Thyroid gland (tissue), 4 donors: ENCODE measurements around the gene TADA1. TPM values are rescaled to one million over a fixed set of nuclear protein-coding genes. Genes with fewer than 3 reads are reported as not detected.

Experiments used
- DNase-seq, 2 donors: peaks; one replicate each; pipeline ENCODE4 v3.0.0-alpha.2; 2019
- H3K27ac ChIP-seq, 3 donors: fragments of 200-600 bp; sonication (generic); 1 replicate in 2 of 3; 2 replicates in 1 of 3; pipeline ENCODE4 v1.5.1; 2016 to 2019; ENCODE audit warnings: mild to moderate bottlenecking in 1 of 3, moderate library complexity in 1 of 3
- H3K27me3 ChIP-seq: fragments of 200-600 bp; sonication (generic); one replicate; pipeline ENCODE4 v1.5.1; 2019
- H3K36me3 ChIP-seq, 2 donors: fragments of 200-600 bp; sonication (generic); one replicate each; pipeline ENCODE4 v1.5.1; 2016 to 2019
- H3K4me1 ChIP-seq, 2 donors: fragments of 200-600 bp; sonication (generic); one replicate each; pipeline ENCODE4 v1.5.1; 2017 to 2019
- H3K4me3 ChIP-seq, 3 donors: fragments of 200-600 bp; sonication (generic); replicated peaks in 1 of 3; 1 replicate in 2 of 3; 2 replicates in 1 of 3; pipeline ENCODE4 v1.5.1; 2016; ENCODE audit warnings: mild to moderate bottlenecking in 1 of 3
- H3K9me3 ChIP-seq: fragments of 200-600 bp; sonication (generic); one replicate; pipeline ENCODE4 v1.5.1; 2017
- CTCF ChIP-seq, 6 experiments: fragments of 200-600 bp in 3 of 6; fragments of 450-650 bp in 3 of 6; sonication (generic) in 3 of 6; IDR thresholded peaks; one replicate each; pipeline ENCODE4 v1.5.1; 2016 to 2019; ENCODE audit warnings: antibody characterized with exemption in 6 of 6, mild to moderate bottlenecking in 2 of 6, inconsistent platforms in 1 of 6, moderate library complexity in 1 of 6
- POLR2A ChIP-seq, 2 donors: fragments of 450-650 bp; IDR thresholded peaks; one replicate each; pipeline ENCODE4 v1.6.1; 2017; ENCODE audit warnings: antibody characterized with exemption in 2 of 2, mild to moderate bottlenecking in 2 of 2, moderate library complexity in 1 of 2
- WGBS, 2 donors: methylation state at CpG; one replicate each; pipeline ENCODE4 v1.1.5; 2017; 5-methylcytosine and 5-hydroxymethylcytosine counted together
- intact Hi-C: fragments of 100-400 bp; cut with DNase I; formaldehyde crosslinking; loops from one replicate; pipeline ENCODE4 v1.15.1; 2023
- total RNA-seq, 4 donors: library from RNA; depleted of rRNA; stranded (reverse); fragments of >200 nt; gene quantifications; one replicate each; pipeline ENCODE4 v1.2.3, GENCODE V29; 2016

Gene TADA1
- total RNA-seq, 4 donors from 2014 or later, result 14.6 to 17.3 (median 16.1) TPM

- intact Hi-C loops, result loop anchor here (5.0 kb wide), 1 partner anchor 151 kb away; no protein-coding TSS in a partner anchor
Observed at GRCh38 chr1:166905900-166906299, 29.8 kb upstream of the TADA1 start.

GRCh38 chr1:166905136-166905535 is 29.1 kb upstream of the TADA1 start:
- no peak for TF ChIP-seq POLR2A (IDR thresholded peaks at IDR 0.05)
- TF ChIP-seq CTCF (IDR thresholded peaks at IDR 0.05), result no peak
- Histone ChIP-seq H3K27me3 (no peaks in the 10 kb centered on the region), H3K9me3 (no peaks in the 10 kb centered on the region), H3K27ac (no peak overlapping the region), H3K36me3 (no peaks in the 10 kb centered on the region), H3K4me1 (no peaks in the 10 kb centered on the region), H3K4me3 (no peak overlapping the region)
- 60 to 74% methylated on average over 2 of the region's 2 CpGs for WGBS, 2 donors
- no peak for DNase-seq
- intact Hi-C loops, result loop anchor here (5.0 kb wide), 1 partner anchor 152 kb away; no protein-coding TSS in a partner anchor

More at GRCh38 chr1:166905900-166906299, 29.8 kb upstream of the TADA1 start:
- Histone ChIP-seq H3K4me3 (no peak overlapping the region), H3K27me3 (no peaks in the 10 kb centered on the region), H3K36me3 (no peaks in the 10 kb centered on the region), H3K4me1 (no peaks in the 10 kb centered on the region), H3K27ac (no peak overlapping the region), H3K9me3 (no peaks in the 10 kb centered on the region)
- DNase-seq, result no peak
- 80 to 88% methylated on average over 3 of the region's 3 CpGs for WGBS, 2 donors
- TF ChIP-seq CTCF (IDR thresholded peaks at IDR 0.05) (no peak), POLR2A (IDR thresholded peaks at IDR 0.05) (no peak)

- no peak overlapping the region for H3K4me3 ChIP-seq
- WGBS, 2 donors, result 76 to 83% methylated on average over 1 of the region's 1 CpG
- no peaks in the 10 kb centered on the region for H3K36me3 ChIP-seq
- no peak for DNase-seq
- H3K27ac ChIP-seq, result no peak overlapping the region
- TF ChIP-seq POLR2A (IDR thresholded peaks at IDR 0.05) (no peak), CTCF (IDR thresholded peaks at IDR 0.05) (no peak)
- no peaks in the 10 kb centered on the region for H3K9me3 ChIP-seq
- H3K4me1 ChIP-seq, result no peaks in the 10 kb centered on the region
- intact Hi-C loops, result no loop called here
- no peaks in the 10 kb centered on the region for H3K27me3 ChIP-seq
Observed at GRCh38 chr1:166903232-166903631, 27.2 kb upstream of the TADA1 start.

GRCh38 chr1:166902279-166902678 is 26.2 kb upstream of the TADA1 start:
- H3K27me3 ChIP-seq, result no peaks in the 10 kb centered on the region
- H3K9me3 ChIP-seq, result no peaks in the 10 kb centered on the region
- DNase-seq, result no peak
- H3K36me3 ChIP-seq, result no peaks in the 10 kb centered on the region
- no peak overlapping the region for H3K4me3 ChIP-seq
- 88 to 94% methylated on average over 1 of the region's 1 CpG for WGBS, 2 donors
- H3K4me1 ChIP-seq, result no peaks in the 10 kb centered on the region
- H3K27ac ChIP-seq, result no peak overlapping the region
- intact Hi-C loops, result no loop called here
- no peak for TF ChIP-seq CTCF (IDR thresholded peaks at IDR 0.05)
- no peak for TF ChIP-seq POLR2A (IDR thresholded peaks at IDR 0.05)

- intact Hi-C loops, result no loop called here
- no peak for DNase-seq
- no peak overlapping the region for H3K27ac ChIP-seq
- H3K27me3 ChIP-seq, result no peaks in the 10 kb centered on the region
- WGBS, 2 donors, result 14 to 24% methylated on average over 4 of the region's 4 CpGs
- H3K4me3 ChIP-seq, result no peak overlapping the region
- H3K4me1 ChIP-seq, result no peaks in the 10 kb centered on the region
- TF ChIP-seq CTCF (IDR thresholded peaks at IDR 0.05), result no peak
- TF ChIP-seq POLR2A (IDR thresholded peaks at IDR 0.05), result no peak
- H3K9me3 ChIP-seq, result no peaks in the 10 kb centered on the region
- no peaks in the 10 kb centered on the region for H3K36me3 ChIP-seq
Observed at GRCh38 chr1:166900987-166901386, 24.9 kb upstream of the TADA1 start.
